Renal pelvis (tissue), 12 donors: ENCODE data around the gene CES3. TPM values are rescaled to one million over a fixed set of nuclear protein-coding genes. Genes with fewer than 3 reads are reported as not detected.

Experiments used
- DNase-seq: peaks from one replicate; pipeline ENCODE4 v3.0.0-alpha.2; 2013
- long read RNA-seq, 16 experiments: transcript quantifications; one replicate each; lab custom pipeline, GENCODE V29; 2026
- polyA plus RNA-seq, 3 donors: library from polyadenylated mRNA; unstranded; fragments of 120-200 nt; gene quantifications; one replicate each; pipeline ENCODE4 v1.2.1, GENCODE V29; 2013; ENCODE audit not compliant: insufficient read length in 3 of 3

The CES3 gene, protein sequence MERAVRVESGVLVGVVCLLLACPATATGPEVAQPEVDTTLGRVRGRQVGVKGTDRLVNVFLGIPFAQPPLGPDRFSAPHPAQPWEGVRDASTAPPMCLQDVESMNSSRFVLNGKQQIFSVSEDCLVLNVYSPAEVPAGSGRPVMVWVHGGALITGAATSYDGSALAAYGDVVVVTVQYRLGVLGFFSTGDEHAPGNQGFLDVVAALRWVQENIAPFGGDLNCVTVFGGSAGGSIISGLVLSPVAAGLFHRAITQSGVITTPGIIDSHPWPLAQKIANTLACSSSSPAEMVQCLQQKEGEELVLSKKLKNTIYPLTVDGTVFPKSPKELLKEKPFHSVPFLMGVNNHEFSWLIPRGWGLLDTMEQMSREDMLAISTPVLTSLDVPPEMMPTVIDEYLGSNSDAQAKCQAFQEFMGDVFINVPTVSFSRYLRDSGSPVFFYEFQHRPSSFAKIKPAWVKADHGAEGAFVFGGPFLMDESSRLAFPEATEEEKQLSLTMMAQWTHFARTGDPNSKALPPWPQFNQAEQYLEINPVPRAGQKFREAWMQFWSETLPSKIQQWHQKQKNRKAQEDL
- polyA plus RNA-seq = 1 to 10 TPM; 2.4 to 4.6 (median 4.1) TPM
- long read RNA-seq, donor 1 = 0 reads
- long read RNA-seq, donor 2 = 0 reads
- long read RNA-seq, donor 3 = 0 reads
- long read RNA-seq, donor 4 = 0 reads
- long read RNA-seq, donor 5 = 0 reads
- long read RNA-seq, donor 6, partial matches to known transcripts = 0 of 1 reads
- long read RNA-seq, donor 6, other reads (novel, unspliced or antisense) = 0 of 1 reads
- long read RNA-seq, donor 7, partial matches to known transcripts = 0 of 1 reads
- long read RNA-seq, donor 7, other reads (novel, unspliced or antisense) = 0 of 1 reads
- long read RNA-seq, donor 8 = 0 reads
- long read RNA-seq, donor 9, partial matches to known transcripts = 0 of 3 reads
- long read RNA-seq, donor 9, other reads (novel, unspliced or antisense) = 0 of 3 reads
- long read RNA-seq, donor 10 = 0 reads
- long read RNA-seq, donor 11, partial matches to known transcripts = 0 of 1 reads
- long read RNA-seq, donor 11, other reads (novel, unspliced or antisense) = 0 of 1 reads
- long read RNA-seq, donor 12, partial matches to known transcripts = 0 of 1 reads
- long read RNA-seq, donor 12, other reads (novel, unspliced or antisense) = 0 of 1 reads
- long read RNA-seq, donor 13 = 0 reads
- long read RNA-seq, donor 14 = 0 reads
- long read RNA-seq, donor 15 = 0 reads
- long read RNA-seq, donor 16 = 0 reads

DNA sequence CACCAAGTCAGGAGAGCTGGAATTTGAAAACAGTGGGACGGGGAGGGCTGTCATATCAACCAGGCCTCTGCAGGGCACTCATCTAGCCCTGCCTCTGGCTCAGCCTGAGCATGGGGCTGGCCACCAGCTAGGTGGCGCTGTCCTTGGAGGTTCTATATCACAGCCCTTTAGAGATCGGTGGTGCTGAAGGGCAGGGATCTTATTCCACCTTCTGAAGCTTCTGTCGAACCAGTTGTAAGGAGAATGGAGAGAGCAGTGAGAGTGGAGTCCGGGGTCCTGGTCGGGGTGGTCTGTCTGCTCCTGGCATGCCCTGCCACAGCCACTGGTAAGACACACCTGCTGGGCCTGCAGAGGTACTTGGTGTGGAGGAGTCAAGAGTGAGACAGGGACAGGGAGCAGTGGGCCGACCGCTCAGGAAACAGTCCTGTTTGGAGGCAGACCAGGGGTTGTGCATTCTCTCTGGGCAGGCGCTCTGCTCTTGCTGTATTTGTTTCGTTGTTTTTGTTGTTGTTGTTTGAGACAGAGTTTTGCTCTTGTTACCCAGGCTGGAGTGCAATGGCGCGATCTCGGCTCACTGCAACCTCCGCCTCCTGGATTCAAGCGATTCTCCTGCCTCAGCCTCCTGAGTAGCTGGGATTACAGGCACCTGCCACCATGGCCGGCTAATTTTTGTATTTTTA, at the start of gene CES3:
Gene CES3, plus strand, starts transcription at position 202 of the 680 bp plus-strand sequence. Its CDS starts 42 bp downstream, at position 244.
- DNase-seq = peak; percentile 64

DNA sequence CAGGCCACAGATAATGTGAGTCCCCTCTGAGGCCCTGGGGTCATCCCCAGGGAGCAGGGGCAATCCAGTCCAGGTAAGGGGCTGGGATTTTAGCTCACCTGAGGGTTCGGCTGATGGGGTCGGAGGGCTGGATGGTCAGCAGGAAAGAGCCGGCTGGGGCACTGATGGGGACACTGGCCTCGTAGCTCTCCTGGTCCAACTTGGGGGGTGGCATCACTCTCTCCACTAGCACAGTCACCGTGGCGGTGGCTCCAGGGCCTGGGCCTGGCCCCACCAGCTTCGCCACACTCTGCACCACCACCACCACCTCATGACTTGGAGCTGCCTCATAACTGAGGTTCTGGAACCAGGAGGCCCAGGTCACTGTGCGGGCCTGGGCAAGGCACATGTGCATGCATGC, 49.3 kb upstream of the CES3 start:
- DNase-seq = no peak

DNA sequence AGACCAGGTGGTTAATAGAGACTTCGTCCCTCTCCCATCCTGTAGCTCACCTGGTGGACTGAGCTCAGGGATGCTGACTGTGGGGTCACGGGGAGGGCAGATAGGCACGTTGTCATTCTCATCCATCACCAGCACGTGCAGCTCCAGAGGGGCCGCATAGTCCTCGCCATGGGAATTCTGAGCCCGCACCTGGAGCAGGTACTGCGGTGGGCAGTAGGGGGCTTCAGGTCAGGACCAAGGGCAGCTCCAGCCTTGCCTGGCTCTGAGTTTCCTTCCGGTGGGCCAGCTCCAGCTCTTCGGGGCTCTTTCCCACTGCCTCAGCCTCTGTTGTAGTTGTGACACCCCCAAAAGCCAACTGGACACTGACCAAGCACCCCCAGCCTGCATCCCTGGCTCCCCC, 48.0 kb upstream of the CES3 start:
- no peak for DNase-seq

DNA sequence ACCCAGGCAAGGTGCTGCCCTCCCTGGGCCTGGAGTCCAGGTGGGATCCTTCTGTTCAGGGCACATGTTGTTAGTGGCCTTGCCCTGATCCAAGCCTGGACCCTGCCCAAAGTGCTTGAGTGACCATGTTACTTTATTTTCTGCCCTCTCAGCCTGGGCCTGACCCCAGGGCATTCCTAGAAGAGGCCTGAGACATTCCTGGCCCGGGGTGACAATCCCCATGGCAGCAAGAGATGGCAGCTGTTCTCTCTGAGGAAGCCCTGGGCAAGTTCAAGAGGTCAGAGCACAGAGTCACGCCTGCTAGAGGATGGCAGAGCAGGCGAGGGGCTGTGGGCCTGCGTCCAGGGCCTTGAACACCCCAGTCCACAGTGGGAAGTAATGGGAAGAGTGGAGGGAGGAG, 47.4 kb upstream of the CES3 start:
- DNase-seq = no peak

DNA sequence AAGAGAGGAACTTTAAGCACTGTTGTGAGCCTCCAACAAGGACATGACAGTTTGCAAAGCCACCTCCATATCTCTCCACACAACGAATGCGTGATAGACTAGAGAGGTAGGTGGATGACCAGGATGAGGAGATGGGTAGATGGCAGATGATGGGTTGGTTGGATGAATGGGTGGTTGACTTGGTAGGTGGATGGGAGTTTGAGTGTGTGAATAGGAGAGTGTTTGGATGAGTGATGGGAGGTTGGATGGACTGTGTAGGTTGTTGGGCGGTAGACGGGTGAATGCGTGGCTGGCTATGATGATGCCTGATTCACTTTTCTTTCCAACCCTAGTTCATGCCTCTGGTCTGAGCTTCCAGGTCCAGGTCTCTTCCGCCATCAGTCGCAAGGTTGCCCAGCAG, 46.5 kb upstream of the CES3 start:
- DNase-seq = no peak

DNA sequence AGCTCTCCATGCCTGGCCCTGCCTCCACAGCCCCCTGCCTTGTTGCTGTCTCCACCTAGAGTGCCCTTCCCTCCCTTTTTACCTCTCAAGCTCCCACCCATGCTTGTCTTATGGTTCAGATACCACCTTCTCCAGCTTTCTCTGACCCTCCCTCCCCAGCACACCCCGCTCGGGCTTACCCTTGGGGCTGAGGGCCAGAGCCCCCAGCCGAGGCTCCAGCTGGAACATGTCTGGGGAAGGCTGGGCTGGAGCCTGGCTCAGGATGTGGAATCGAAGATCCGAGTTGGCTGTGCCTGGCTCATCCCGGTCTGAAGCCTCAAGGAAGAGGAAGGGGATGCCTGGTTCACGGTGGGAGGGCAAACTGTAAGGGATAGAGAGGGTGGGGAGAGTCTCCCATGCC, 46.0 kb upstream of the CES3 start:
- DNase-seq = no peak

DNA sequence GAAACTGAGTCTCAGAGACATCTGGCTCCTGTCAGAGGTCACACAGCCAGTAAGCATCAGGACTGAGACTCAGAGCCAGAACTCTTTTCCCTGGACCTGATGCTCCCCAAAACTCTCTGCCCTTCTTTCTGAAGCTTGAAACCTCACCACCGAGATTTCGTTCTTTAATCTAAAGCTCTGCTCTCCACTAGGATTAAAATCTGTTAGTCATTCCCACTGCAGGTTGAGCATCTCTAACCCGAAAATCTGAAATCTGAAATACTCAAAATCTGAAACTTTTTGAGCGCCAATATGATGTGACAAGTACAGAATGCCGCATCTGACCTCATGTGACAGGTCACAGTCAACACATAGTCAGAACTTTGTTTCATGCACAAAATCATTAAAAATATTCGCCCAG, 44.5 kb upstream of the CES3 start:
- DNase-seq = no peak

DNA sequence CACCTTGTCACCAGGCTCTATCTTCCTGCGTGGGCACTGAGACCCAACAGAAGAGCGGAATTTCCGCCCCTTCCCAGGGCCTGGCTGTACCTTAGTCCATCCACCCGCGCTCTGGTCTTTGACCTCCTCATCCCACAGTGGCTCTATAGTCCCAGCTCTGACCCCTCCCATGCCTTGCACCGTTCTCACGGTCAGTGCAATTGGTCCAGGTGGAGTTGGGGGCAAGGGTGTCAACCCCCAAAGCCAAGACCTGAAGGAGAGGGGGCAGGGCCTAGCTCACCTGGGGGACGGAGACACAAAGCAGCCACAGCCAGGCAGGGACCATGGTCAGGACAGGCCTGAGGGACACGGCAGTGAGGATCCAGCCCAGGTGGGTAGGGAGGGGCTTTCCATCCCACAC, 43.3 kb upstream of the CES3 start:
- DNase-seq = no peak

DNA sequence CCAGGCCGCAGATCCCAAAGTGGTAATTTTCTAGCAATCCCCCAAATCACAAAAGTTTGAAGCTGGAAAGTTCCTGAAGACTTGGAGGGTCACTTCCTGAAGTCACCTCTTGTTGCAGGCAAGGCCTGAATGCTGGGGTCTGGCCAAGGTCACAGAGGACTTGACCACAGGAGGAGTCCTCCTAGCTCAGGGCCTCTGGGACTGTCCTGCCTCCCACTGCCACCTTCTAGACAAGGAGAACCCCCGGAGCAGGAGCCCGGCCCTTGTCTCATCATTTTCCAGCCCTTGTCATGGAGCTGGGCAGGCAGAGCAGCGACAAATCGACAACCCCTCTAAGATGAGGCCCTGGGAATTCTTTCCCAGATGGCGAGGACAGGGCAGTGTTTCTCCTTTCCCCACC, 42.7 kb upstream of the CES3 start:
- DNase-seq = no peak

DNA sequence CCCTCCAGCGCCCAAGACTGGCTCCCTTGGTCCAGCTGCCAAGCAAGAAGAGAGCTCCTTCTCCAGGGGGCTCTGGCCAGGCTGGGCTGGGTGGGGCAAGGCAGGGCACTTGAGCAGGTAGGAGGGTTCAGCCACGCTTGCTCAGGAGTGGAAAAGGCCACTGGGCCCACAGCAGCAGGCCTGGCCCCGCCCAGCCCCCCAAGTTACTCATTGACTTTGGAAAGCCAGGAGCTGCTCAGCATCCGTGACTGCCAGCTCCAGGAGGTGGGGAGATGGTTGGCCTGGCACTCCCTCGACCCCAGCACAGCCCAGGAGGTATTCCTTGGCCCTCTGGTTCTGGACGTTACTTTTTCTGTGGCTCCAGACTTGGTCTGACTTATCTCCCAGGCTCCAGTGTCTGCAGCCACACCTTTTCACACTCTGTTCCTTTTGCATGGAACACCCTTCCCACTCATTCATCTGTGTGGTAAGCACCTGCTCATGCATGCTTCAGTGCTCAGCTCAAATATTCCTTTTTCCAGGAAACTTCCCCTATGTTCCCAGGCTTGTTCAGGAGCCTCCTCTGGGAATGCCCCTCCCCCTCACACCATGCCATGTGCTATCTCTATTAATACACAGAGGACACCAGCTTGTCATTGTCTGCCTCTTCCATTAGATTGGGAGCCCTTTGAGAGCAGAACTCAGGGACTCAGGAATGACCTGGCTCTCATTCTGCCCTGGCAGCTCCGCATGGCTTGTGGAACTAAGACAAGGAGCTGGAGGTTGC, 42.1 kb upstream of the CES3 start, which contains the start of gene CDH16:
Gene CDH16, minus strand, starts transcription at position 83 of the 766 bp plus-strand sequence. CDS start 820 bp downstream, outside the sequence.
- DNase-seq = peak; percentile 75

DNA sequence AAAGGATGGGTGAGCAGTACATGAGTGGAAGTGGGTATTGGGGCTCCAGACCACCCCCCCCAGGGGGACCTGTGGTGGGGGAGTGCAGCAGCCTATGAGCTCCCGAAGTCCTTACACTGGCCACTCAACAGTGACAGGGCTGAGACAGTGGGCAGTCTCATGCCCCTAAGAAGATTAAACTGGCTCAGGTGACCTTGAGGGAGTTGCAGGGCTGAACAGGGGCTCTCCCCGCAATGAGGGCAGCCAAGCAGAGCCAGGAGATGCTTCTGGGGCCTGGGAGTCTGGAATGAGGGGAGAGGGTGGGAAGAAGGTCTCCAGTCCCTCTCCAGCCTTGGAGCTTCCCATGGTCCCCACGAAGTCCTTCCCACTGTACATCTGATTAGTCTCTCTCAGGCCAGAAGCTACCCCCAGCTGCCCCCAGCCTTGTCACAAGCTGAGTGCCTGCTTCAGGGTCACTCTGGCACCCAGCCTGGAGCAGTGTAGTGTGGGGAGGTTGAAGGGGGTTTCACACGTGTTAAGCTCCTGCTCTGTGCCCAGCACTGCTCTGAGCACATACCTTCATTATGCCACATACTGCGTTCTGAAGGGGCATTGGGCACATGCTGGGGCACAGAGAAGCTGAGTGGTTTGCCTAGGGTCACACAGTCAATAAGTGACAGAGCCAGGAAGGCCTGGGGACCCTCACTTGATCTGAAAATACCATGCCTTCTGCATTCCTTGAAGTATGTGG, 41.3 kb upstream of the CES3 start:
- DNase-seq = no peak

DNA sequence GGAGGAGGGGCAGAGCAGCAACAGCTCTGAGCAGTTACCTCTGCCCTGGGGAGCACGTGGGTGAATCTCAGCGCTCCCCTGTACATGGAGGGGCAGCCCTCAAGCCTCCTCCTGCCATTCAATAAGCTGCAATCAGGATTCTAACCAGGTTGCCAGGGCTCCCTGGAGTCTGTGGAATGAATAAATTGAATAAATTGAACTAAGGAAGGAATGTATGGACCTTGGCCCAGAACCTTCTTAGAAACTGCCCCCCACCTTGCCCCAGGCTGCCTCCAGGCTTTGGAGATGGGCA, 40.8 kb upstream of the CES3 start:
- no peak for DNase-seq

DNA sequence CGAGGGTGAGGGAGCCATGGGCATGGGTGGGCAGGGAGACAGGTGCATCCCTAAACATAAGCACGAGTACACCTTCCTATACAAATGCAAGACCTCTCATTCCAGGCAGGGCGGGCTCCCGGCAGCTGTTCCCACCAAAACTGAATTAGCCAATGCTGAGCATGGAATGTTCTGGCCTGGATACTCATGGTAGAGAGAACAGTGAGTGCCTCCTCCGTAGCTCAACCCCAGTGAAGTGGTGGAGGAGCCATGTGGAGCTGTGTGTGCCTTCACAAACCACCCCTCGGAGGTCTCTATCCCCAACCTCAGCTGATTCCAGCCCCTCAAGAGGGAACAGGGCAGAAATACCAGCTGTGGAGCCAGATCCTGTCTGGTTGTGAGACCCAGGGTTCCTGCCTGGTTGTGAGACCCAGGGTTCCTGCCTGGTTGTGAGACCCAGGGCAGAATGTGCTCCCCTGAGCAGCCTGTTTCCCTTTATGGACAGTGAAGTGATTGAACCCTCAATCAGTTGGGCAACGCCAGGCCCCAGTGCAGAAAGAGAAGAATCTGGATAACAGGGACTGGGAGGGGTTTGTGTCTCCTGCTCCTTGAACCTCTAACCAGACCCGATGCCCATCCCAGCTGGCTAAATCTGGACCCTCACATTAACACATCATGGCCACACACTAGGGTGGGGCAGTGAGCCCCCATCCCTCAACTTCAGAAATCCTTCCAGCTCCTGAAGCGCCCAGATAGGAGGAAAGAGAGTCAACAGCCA, 40.0 kb upstream of the CES3 start:
- no peak for DNase-seq

DNA sequence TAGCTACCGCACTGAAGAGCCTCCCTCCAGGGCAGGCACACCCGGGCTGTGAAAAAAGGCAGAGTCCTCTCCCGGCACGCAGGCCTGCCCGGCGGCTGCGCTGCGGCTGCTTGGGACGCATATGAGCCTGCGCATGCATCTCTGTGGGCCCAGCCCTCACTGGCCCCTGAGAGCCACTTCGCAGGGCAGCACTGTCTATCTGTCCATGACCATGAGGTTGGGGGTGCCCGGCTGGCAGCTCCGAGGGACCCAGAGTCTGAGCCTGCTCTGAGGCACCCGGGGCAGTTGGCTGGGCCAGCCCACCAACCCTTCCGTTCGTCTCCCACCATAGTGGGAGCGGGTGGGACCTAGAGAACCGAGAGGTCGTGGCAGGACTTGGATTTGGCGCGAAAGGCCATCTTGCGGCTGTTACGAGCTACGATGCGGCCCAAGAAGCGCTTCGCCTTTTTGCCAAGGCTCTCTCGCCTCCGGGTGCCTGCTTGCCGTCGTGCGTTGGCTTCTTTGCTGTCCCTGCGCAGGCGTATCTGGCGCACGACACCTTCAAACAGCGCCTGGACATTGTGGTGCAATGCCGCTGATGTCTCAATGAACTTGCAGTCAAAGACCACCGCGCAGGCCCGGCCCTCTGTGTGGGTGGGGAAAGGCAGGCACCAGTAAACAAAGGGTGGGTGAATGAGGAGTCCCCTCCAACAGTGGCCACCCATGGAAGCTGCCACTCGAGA, 39.2 kb upstream of the CES3 start:
- DNase-seq = no peak

DNA sequence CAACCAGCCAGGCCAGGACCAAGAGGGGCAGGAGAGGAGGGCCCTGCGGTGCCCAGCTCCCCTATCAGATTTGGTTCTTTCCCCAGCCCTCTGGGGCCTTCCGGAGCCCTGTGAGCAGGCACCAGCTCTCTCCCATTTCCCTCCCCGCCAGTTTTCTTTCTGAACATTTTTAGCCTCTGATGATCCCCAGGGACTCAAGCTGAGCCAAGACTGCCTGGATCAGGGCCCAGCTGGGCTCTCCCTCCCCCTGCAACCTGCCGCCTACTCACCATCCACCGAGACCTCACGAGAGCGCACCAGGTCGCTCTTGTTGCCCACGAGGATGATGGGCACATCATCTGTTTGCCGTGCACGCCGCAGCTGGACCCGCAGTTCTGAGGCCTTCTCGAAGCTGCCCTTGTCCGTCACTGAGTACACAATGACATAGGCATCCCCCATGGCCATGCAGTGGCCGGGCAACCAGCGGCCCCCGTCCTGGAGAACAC, 37.8 kb upstream of the CES3 start:
- no peak for DNase-seq

DNA sequence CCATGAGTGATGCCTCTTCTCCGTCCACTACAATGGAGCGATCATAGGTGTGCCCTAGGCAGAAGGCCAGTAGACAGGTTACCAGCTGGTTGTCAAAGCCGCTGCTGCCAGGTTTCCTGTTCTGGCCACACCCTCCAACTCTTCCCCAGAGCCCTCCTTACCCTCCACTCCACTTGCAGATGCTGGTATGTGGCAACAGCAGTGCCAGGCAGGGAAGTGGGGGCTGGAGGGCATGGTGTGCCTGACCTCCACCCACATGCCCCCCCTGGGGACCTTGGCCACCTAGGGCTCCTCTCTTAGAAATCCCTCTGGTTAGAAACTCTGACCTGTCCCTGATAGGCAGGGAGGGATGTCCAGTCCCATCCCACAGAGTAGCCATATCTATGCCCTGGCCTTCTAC, 37.2 kb upstream of the CES3 start:
- no peak for DNase-seq

DNA sequence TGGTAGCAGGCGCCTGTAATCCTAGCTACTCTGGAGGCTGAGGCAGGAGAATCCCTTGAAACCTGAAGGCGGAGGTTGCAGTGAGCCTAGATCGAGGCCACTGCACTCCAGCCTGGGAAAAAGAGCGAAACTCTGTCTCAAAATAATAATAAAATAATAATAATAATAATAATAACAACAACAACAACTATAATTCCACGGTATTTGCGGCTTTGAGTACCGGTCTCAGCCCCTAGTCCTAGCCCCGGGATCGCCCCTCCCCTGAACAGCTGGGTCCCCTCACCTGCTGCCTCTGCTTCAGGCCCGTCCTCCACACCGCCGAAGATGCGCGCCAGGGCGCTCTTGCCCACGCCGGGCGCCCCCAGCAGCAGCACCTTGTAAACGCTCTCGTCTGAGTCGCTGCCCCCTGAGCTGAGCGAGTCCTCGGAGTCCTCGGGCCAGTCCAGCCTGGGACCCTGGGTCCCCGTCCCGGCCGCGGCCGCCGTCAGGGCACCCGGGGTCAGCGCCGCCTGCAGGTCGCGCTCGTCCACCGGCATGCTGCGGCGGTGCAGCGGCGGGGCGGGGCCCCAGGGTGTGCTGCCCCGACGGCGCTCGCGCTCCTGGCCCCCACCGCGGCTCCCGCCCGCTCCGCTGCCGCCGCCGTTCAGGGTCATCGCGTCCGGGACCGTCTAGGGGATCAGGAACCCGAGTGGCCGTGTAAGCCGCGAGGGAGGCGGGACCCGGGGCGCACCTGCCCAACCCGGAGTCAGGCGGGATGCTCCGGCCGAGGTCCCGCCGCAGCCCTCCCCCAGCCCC, 36.3 kb upstream of the CES3 start:
- DNase-seq = no peak
